DLD1 (cell line): Measurements from ENCODE around the gene UBE2I.

Experiments used
- in situ Hi-C: cut with HindIII; loops from 2 replicates; pipeline ENCODE4 v1.10.0; 2017; ENCODE audit warnings: low sequenced_read_pairs

The UBE2I gene

GRCh38 chr16:1341495-1342420 lies 32.3 kb downstream of the UBE2I start:
- in situ Hi-C loops = no loop called here

GRCh38 chr16:1342526-1343427 lies 33.3 kb downstream of the UBE2I start:
- in situ Hi-C loops = no loop called here

DNA sequence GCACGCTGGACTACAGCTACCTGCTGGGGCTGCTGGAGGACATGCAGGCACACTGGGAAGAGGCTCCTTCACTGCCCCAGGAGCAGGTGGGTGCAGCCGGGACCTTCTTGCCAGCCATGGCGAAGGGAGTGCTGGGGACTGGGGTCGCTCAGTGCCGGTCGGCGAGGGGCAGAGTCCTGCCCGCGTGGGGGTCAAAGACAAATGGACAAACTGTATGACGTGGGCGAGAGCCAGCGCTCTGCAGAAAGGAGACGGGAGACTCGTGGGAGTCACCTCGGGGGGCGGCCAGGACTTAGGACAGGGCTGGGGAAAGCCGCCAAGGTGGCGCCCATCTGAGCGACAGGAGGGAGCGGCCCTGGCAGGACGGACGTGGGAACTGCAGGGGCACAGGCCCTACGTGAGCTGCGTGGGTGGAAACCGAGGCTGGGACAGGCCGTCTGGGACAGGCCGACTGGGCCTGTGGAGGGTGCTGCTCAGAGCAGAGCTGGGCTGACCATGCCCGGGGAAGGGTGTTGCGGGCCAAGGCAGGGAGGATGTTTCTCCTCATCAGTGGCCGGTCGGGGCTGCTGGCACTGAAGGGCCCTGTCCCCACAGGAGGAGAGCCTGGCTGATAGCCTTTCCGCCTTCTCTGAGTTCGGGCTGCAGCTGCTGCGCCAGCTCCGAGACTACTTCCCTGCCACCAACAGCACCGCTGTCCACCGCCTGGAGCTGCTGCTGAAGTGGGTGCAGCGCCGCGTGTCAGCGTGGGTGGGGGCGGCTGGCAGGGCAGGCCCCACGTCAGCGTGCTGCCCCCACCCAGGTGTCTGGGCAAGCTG lies 34.2 kb downstream of the UBE2I start:
- in situ Hi-C loops = no loop called here

- in situ Hi-C loops = no loop called here
Measured at GRCh38 chr16:1344499-1344898, 35.1 kb downstream of the UBE2I start.

- in situ Hi-C loops = no loop called here
Measured at GRCh38 chr16:1345087-1345486, 35.7 kb downstream of the UBE2I start.

DNA sequence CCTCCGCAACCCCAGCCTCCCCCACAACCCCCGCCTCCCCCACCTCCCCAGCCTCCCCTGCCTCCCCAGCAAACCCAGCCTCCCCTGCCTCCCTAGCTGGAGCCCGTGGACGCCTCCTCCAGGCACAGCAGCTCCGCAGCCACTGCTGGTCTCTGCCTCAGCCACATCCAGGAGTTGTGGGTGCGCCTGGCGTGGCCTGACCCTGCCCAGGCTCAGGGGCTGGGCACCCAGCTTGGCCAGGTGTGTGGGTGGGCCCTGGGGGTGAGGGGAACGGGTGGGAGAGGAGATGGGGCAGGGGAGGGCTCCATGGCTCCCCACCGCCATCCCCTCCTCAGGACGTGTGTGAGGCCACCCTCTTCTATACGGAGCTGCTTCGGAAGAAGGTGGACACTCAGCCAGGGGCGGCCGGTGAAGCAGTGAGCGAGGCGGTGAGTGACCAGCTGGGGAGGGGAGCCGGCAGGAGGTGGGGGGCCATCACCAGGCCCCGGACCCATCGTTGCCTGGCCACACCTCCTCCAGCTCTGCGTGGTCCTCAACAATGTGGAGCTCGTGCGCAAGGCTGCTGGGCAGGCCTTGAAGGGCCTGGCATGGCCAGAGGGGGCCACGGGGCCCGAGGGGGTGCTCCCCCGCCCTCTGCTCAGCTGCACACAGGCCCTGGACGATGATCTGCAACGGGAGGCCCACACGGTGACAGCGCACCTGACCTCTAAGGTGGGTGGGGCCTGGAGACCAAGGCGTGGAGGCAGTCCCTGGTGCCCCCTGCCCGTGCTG lies 36.4 kb downstream of the UBE2I start:
- in situ Hi-C loops = no loop called here

- in situ Hi-C loops = no loop called here
Measured at GRCh38 chr16:1346422-1347285, 37.2 kb downstream of the UBE2I start.

DNA sequence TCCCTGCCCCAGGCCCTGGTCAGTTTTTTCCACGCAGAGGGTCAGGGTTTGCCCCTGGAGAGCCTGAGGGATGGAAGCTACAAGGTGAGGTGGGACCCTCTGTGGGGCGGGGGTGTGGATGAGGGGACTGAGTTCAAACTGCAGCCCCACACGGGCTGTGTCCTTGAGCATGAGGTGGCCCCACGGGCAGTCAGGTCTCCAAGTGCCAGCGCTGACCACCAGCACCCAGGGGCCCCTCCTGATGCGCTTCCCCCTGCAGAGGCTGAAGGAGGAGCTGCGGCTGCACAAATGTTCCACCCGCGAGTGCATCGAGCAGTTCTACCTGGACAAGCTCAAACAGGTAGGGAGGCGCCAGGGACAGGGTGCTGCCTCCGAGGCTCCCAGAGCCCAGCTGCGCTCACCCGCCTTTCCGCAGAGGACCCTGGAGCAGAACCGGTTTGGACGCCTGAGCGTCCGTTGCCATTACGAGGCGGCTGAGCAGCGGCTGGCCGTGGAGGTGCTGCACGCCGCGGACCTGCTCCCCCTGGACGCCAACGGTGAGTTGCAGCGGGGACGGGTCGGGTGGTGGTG lies 37.9 kb downstream of the UBE2I start:
- in situ Hi-C loops = no loop called here

DNA sequence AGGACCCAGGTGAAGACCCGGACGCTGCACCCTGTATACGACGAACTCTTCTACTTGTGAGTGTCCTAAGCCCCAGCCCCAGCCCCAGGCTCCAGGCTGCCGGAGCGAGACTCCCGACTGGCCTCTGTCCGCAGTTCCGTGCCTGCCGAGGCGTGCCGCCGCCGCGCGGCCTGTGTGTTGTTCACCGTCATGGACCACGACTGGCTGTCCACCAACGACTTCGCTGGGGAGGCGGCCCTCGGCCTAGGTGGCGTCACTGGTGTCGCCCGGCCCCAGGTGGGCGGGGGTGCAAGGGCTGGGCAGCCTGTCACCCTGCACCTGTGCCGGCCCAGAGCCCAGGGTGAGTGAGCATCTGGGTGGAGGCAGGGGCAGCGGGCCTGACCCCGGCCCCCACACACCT lies 38.5 kb downstream of the UBE2I start:
- in situ Hi-C loops = no loop called here

DNA sequence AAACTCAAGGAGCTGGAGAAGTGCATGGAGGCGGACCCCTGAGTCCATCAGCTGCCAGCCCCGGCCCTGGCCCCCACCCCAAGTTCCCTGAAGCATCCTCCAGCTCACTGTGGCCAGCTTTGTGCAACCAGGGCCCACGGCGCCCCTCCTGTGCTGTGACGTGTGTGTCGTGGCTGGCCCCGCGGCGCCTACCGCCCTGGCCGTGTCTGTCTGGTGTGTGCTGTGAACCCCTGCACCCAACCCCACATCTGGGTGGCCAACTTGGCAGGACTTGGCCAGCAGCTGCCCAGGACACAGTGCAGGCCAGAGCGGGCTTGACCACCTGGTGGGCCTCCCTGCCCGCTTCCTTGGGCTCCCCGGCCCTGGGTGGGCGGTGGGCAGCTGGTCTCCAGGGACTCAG lies 39.0 kb downstream of the UBE2I start:
- in situ Hi-C loops = no loop called here

GRCh38 chr16:1348926-1349325 lies 39.5 kb downstream of the UBE2I start:
- in situ Hi-C loops = no loop called here

GRCh38 chr16:1349351-1349750 lies 39.9 kb downstream of the UBE2I start:
- in situ Hi-C loops = no loop called here

DNA sequence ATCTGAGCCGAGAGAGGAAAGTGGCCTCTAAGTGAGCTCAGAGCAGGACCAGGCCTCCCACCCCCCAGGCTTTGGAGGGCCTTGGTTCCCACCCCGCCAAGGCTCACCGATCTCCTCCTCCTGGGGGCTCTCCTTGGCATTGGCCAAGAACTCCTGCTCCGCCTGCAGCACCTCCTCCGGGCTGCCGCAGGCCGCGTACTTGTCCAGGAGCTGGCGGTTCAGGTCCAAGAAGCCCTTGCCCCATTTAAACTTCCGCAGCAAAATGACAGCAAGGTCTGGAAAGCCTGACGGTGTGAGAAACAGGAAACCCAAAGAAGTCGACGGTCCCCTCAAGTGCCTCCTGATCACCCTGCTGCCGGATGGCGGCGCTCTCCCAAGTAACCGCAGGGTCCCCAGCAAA lies 40.5 kb downstream of the UBE2I start:
- in situ Hi-C loops = no loop called here

DNA sequence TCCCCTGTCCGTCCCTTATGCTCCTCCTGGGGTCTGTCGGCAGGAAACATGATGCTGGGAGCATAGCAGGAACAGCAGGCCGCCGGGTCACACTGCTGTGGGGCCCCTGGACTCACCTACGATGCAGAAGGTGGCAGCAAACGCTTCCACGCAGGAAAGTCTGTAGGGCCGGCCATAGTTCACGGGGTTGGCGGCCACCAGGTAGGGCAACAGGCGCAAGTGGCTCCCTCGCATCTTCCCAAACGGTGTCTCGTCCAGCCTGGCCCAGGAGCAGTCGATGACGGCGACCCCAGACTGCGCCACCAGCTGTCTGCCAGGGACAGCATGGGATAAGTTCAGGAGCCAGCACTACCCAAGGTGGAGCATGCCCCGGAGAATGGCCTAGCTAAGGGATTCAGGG lies 41.3 kb downstream of the UBE2I start:
- in situ Hi-C loops = no loop called here

DNA sequence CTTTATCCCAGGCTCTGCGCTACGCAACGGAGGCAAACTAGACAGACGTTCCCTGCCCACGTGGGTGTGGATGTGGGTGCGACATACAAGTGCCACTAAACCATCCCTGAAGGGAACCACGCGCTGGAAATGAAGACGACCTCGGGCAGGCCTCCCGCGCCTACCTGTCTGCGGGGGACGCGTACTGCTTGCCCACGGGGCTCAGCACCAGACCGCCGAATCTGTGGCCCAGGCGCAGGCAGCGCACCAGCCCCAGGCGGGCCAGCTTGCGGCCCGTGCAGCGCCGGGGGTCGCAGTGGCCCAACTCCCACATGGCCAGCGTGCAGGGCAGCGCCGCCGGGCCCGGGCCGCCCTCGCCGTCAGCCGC lies 41.8 kb downstream of the UBE2I start:
- in situ Hi-C loops = no loop called here

DNA sequence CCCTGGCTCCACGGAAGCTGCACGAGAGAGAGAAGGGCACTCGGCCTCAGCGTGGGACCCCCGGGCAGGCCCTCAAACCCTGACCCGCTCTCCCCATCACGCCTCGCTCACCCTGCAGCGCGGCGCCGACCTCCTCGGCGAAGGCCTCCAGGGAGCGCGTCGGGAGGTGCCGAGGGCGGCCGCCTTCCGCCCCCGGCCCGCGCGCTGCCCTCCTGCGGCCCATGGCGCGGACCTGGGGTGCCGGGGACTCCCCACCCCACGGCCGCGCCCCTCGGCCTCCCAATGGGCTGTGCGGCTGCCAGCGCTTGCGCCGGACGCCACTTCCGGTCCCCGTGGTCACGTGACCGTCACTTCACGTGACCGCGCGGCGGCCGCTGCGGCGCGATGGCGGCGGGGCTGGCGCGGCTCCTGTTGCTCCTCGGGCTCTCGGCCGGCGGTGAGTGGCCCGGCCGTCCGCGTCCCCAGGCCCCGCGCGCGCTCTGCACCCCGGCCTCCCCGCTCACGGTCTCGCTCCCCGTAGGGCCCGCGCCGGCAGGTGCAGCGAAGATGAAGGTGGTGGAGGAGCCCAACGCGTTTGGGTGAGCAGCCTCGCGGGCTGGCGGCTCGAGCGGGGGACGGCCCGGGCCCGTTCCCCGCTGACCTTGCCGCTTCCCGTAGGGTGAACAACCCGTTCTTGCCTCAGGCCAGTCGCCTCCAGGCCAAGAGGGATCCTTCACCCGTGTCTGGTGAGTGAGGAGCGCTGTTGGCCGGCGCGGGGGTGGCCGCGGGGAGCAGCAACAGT lies 42.3 kb downstream of the UBE2I start, which contains the start of the genes GNPTG and TSR3:
Gene GNPTG, plus strand, starts transcription at position 350 of the 781 bp plus-strand sequence. Its CDS starts 35 bp downstream, at position 385.
Gene TSR3, minus strand, starts transcription at position 297 of the 781 bp plus-strand sequence. Its CDS starts 74 bp downstream, at position 223.
- in situ Hi-C loops = no loop called here

DNA sequence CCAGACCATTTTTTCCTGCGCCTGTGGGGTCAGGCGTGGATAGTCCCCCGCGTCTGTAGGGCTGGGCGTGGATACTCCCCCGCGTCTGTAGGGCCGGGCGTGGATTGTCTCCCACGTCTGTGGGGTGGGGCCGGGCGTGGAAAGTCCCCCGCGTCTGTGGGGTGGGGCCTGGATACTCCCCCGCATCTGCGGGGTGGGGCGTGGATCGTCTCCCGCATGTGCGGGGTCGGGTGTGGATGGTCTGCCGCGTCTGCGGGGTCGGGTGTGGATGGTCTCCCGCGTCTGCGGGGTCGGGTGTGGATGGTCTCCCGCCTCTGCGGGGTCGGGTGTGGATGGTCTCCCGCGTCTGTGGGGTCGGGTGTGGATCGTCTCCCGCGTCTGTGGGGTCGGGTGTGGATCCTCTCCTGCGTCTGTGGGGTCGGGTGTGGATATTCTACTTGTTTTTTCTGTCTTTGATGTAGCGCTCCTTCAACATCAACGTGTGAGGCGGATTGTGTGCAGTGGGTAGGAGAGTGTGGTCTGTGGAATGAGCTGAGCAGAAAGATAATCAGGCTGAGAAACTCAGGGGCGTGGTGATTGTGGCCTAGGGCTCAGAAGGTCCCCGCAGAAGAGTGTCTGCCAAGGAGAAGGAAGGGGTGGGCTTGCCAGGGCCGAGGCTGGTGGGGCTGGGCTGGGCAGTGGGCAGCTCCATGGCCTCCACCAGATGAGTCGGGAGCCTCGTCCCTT lies 45.5 kb downstream of the UBE2I start:
- in situ Hi-C loops = no loop called here
